K562 (cell line): ENCODE measurements around the gene FGGY. TPM values are rescaled to one million over a fixed set of nuclear protein-coding genes. Genes with fewer than 3 reads are reported as not detected.

Source experiments
- EP300 ChIP-seq: IDR thresholded peaks from 2 replicates; pipeline ENCODE4 v1.6.1; 2012; ENCODE audit warnings: low read length, improper control_type of control experiment
- FIP1L1 ChIP-seq: fragments of 200-400 bp; formaldehyde crosslinking; IDR thresholded peaks from 2 replicates; pipeline ENCODE4 v1.6.1; 2018; ENCODE audit warnings: mild to moderate bottlenecking, low read depth, low read length; ENCODE audit not compliant: poor library complexity, severe bottlenecking
- FOXJ2 ChIP-seq: fragments of 200-800 bp; sonication (Bioruptor generic); IDR thresholded peaks from 2 replicates; pipeline ENCODE4 v1.6.1; 2016; ENCODE audit warnings: missing genetic modification characterization, missing compliant biosample characterization
- FOXK2 ChIP-seq, 2 experiments: fragments of 450-650 bp; IDR thresholded peaks in 1 of 2; conservative IDR thresholded peaks in 1 of 2; 2 replicates each; pipeline ENCODE4 v1.6.1; 2016; ENCODE audit warnings: low read depth in 2 of 2, mild to moderate bottlenecking in 1 of 2
- HDAC2 ChIP-seq: fragments of 450-650 bp; IDR thresholded peaks from 2 replicates; pipeline ENCODE4 v1.6.1; 2016; ENCODE audit warnings: mild to moderate bottlenecking
- KDM1A ChIP-seq, 2 experiments: fragments of 450-650 bp; IDR thresholded peaks; 2 replicates each; pipeline ENCODE4 v1.6.1; 2016; ENCODE audit warnings: mild to moderate bottlenecking in 2 of 2
- PBX2 ChIP-seq, 2 experiments: IDR thresholded peaks in 1 of 2; conservative IDR thresholded peaks in 1 of 2; 2 replicates each; pipeline ENCODE4 v1.6.1; 2016; ENCODE audit warnings: low read depth in 2 of 2, mild to moderate bottlenecking in 1 of 2, missing compliant biosample characterization in 1 of 2, missing genetic modification characterization in 1 of 2, moderate library complexity in 1 of 2
- PKNOX1 ChIP-seq: fragments of 450-650 bp; IDR thresholded peaks from 2 replicates; pipeline ENCODE4 v1.6.1; 2016
- SAFB2 ChIP-seq: fragments of 200-400 bp; formaldehyde crosslinking; IDR thresholded peaks from 2 replicates; pipeline ENCODE4 v1.6.1; 2018; ENCODE audit warnings: borderline replicate concordance, low read length, low read depth, moderate library complexity; ENCODE audit not compliant: severe bottlenecking
- XRCC4 ChIP-seq: IDR thresholded peaks from one replicate; pipeline ENCODE4 v1.6.1; 2011; ENCODE audit not compliant: insufficient read depth, insufficient read length; ENCODE audit errors: extremely low read depth
- ZEB2 ChIP-seq: fragments of 450-650 bp; IDR thresholded peaks from 2 replicates; pipeline ENCODE4 v1.6.1; 2016
- polyA plus RNA-seq, 8 experiments: library from polyadenylated mRNA; depleted of rRNA in 4 of 8; stranded (reverse) in 5 of 8; unstranded in 3 of 8; fragments of >200 nt; fragmentation: Nextera tagmentation in 2 of 8; fragmentation: Illumina TruSeq in 1 of 8; extraction: Ambion mirVana in 2 of 8; extraction: Trizol in 1 of 8; gene quantifications; 2 replicates each; pipeline versions ENCODE4 v1.2.1 to v1.2.3, GENCODE V29; 2011 to 2014; ENCODE audit warnings: inconsistent platforms in 1 of 8, missing spikeins in 1 of 8
- total RNA-seq, 7 experiments: library from RNA; depleted of rRNA in 6 of 7; stranded (reverse); fragments of >200 nt in 6 of 7; fragmentation: Illumina TruSeq in 2 of 7; extraction: Trizol in 2 of 7; gene quantifications; 2 replicates each; pipeline versions ENCODE4 v1.2.1 to v1.2.3, GENCODE V29; 2011 to 2021; ENCODE audit warnings: low replicate concordance in 1 of 7
- TF ChIP-seq, protein P1 (sequence below): sonication (generic); formaldehyde crosslinking; IDR thresholded peaks from 2 replicates; pipeline ENCODE4 v1.8.1; 2022; ENCODE audit warnings: missing genetic modification reagents
- TF ChIP-seq, protein P2 (sequence below): fragments of 450-650 bp; IDR thresholded peaks from 2 replicates; pipeline ENCODE4 v1.7.0; 2016; ENCODE audit warnings: borderline replicate concordance
- TF ChIP-seq, protein P3 (sequence below): sonication (generic); formaldehyde crosslinking; IDR thresholded peaks from 2 replicates; pipeline ENCODE4 v1.4.0; 2020; ENCODE audit warnings: mild to moderate bottlenecking, missing genetic modification reagents

Gene FGGY
- total and polyA plus RNA-seq, 9 of the 15 experiments (the other 6 are each of a cell fraction or from before 2014, with no cell fraction given) = 9.7 to 19.2 (median 12.6) TPM

GRCh38 chr1:59393211-59394180 is 96.6 kb downstream of the FGGY start (continued):
- TF ChIP-seq PKNOX1 (no peak), XRCC4 (no peak), HDAC2 (no peak), FIP1L1 (no peak), FOXK2 (conservative IDR thresholded peaks at IDR 0.05 in 1 of 2, IDR thresholded peaks at IDR 0.05 in 1 of 2; ENCODE audit: low read depth in 2 of 2) (peak; percentile 46 to 81; a peak in 3 of 4 replicates), SAFB2 (no peak), KDM1A (IDR thresholded peaks at IDR 0.05) (no peak), PBX2 (CRISPR knock-in tag; IDR thresholded peaks at IDR 0.05; ENCODE audit: low read depth) (no peak), PBX2 (tag; conservative IDR thresholded peaks at IDR 0.05; ENCODE audit: low read depth) (peak; percentile 43; the same call in 1 of the 2 replicates), FOXJ2 (tag) (0 out of 2 replicates have a peak, but pooled peaks have one; percentile 53), EP300 (peak; percentile 46; the same call in 1 of the 2 replicates), ZEB2 (peak; percentile 12; the same call in 1 of the 2 replicates)
- TF ChIP-seq, protein P1, sequence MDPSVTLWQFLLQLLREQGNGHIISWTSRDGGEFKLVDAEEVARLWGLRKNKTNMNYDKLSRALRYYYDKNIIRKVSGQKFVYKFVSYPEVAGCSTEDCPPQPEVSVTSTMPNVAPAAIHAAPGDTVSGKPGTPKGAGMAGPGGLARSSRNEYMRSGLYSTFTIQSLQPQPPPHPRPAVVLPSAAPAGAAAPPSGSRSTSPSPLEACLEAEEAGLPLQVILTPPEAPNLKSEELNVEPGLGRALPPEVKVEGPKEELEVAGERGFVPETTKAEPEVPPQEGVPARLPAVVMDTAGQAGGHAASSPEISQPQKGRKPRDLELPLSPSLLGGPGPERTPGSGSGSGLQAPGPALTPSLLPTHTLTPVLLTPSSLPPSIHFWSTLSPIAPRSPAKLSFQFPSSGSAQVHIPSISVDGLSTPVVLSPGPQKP (CRISPR knock-in tag) = no peak
- TF ChIP-seq, protein P2, sequence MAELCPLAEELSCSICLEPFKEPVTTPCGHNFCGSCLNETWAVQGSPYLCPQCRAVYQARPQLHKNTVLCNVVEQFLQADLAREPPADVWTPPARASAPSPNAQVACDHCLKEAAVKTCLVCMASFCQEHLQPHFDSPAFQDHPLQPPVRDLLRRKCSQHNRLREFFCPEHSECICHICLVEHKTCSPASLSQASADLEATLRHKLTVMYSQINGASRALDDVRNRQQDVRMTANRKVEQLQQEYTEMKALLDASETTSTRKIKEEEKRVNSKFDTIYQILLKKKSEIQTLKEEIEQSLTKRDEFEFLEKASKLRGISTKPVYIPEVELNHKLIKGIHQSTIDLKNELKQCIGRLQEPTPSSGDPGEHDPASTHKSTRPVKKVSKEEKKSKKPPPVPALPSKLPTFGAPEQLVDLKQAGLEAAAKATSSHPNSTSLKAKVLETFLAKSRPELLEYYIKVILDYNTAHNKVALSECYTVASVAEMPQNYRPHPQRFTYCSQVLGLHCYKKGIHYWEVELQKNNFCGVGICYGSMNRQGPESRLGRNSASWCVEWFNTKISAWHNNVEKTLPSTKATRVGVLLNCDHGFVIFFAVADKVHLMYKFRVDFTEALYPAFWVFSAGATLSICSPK = no peak
- TF ChIP-seq, protein P3, sequence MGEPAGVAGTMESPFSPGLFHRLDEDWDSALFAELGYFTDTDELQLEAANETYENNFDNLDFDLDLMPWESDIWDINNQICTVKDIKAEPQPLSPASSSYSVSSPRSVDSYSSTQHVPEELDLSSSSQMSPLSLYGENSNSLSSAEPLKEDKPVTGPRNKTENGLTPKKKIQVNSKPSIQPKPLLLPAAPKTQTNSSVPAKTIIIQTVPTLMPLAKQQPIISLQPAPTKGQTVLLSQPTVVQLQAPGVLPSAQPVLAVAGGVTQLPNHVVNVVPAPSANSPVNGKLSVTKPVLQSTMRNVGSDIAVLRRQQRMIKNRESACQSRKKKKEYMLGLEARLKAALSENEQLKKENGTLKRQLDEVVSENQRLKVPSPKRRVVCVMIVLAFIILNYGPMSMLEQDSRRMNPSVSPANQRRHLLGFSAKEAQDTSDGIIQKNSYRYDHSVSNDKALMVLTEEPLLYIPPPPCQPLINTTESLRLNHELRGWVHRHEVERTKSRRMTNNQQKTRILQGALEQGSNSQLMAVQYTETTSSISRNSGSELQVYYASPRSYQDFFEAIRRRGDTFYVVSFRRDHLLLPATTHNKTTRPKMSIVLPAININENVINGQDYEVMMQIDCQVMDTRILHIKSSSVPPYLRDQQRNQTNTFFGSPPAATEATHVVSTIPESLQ = no peak
